GM12873 (cell line): ENCODE results near the gene EME1.

ENCODE experiments used
- CTCF ChIP-seq: IDR thresholded peaks from 2 replicates; pipeline ENCODE4 v1.5.1; 2012; ENCODE audit warnings: low read depth, mild to moderate bottlenecking, moderate library complexity, low read length, control low read depth; ENCODE audit not compliant: insufficient read depth; ENCODE audit errors: missing control alignments

The EME1 gene

DNA sequence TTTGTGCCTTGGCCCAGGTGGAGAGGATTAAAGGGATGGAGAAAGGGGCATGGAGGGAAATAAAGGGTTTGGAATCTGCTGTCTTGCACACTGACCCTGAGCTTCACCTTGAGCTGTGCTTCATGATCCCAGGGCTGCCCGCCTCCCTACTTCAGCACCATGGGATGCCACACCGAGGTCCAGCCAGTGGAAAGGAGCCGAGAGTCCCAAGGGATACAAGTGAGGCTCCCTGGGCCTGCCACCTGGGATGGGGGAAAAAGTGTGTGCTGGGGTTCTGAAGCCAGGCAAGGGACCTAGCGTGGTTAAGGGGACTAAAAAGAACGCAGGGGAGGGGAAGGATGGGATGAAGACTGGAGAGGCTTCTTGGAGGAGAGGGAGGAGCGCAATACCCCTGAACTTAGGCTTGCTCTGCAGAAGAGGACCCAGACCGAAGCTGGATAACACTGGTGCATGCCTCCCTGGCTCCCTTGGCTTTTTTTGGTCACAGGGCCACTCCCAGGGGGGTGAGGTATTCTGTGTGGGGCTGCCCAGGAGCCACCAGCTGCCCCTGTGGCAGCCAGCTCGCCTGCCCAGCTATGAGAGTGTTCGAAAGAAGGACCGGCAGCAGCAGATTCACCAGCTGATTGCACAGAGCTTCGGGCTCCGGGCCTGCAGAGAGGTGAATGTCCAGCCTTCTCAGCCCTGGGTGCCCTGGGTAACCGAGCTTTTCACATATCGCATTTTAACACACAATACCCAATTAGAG, 7.2 kb upstream of the EME1 start:
- no peak for TF ChIP-seq CTCF

DNA sequence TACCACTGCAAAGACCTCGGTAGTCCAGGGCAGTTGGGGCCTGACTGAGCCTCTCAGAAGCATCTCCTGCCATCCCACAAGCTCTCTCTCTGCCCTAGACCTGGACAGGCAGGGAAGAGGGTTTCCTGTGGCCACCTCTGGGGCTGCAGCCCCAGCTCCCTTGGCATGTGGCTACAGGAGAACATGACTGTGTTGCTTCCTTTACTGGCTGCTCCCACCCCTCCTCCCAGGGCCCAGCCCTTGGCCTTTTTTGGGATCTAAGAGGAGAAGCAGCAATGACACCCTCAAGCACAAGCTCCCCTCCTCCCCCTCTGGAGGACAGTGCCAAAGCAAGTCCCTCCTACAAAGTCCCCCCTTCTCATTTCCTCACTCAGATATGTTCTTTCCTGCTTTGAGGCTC, 5.6 kb upstream of the EME1 start:
- no peak for TF ChIP-seq CTCF

DNA sequence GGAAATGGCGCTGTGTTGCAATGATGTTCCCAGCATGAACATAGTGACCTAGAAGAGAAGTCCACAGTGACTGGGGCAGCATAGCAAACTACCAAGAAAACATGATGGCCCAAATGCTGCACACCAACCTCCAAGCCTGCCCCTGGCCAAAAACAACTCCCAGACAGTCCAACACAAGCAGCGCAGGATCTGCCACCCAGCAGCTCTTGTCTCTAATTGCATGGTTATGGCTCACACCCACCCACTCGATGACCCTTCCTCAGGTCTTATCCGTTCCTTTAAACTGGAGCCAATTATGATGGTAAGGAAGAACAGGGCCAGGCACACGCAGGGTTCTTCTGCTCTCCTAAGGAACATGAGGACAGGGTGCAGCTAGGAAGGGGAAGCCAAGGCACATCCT, 3.0 kb upstream of the EME1 start:
- no peak for TF ChIP-seq CTCF

GRCh38 chr17:50371526-50371925, 1.5 kb upstream of the EME1 start:
- TF ChIP-seq CTCF: no peak

- no peak for TF ChIP-seq CTCF
Measured at GRCh38 chr17:50372222-50372757, 739 bp upstream of the EME1 start.

- TF ChIP-seq CTCF: no peak
Measured at GRCh38 chr17:50373705-50374104, 676 bp downstream of the EME1 start.

DNA sequence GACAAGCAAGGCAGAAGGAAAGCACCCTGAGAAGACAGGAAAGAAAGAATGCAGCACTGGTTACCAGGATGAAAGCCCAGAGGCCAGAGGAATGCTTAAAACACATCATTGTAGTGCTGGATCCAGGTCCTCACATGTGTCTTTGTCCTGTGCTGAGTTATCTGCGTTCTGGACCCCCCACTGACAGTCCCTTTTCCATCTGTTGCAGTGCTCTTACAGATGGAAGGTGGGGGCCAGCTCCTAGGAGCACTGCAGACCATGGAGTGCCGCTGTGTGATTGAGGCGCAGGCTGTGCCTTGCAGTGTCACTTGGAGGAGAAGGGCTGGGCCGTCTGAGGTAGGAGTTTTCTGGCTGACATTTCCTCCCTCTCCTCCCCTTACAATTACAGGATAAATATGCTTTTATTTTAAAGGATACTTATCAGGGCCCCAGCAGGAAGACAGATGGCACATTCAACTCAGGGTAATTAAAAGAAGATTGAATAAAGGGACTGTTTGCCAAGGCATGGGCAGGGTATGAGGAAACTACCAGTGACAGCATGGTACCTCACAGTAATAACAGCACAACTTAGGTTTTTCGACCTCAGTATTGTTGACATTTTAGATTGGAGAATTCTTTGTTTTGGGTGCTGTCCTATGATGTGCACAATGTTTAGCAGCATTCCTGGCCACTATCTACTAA, 3.0 kb downstream of the EME1 start:
- TF ChIP-seq CTCF: no peak
